HUDEP-2 (cell line): Measurements from ENCODE around the gene KRT77.
"Not testable (repeated sequence)": the region's sequence is repeated elsewhere in the genome, so short reads cannot be mapped to it uniquely, and the experiment has no call there.

Experiments
- DNase-seq, 76 experiments: peaks; one replicate each; lab custom pipeline; 2025; ENCODE audit not compliant: unreplicated experiment in 76 of 76; lab: John Stamatoyannopoulos, UW

KRT77 gene

GRCh38 chr12:52703424-52703823, at the start of gene KRT77:
Gene KRT77 (minus strand): TSS chr12:52703524. CDS start chr12:52703434, 90 bp downstream.
- DNase-seq: no peak

GRCh38 chr12:52752516-52752915, 49.2 kb upstream of the KRT77 start:
- no peak for DNase-seq

GRCh38 chr12:52751795-52752194, 48.5 kb upstream of the KRT77 start:
- DNase-seq: no peak

- DNase-seq: not testable (repeated sequence)
Observed at GRCh38 chr12:52750532-52750931, 47.2 kb upstream of the KRT77 start.

GRCh38 chr12:52749827-52750226, 46.5 kb upstream of the KRT77 start:
- DNase-seq: no peak

- no peak for DNase-seq
Observed at GRCh38 chr12:52748578-52748977, 45.3 kb upstream of the KRT77 start.

GRCh38 chr12:52745554-52745953, 42.2 kb upstream of the KRT77 start:
- no peak for DNase-seq

GRCh38 chr12:52744493-52745156, 41.3 kb upstream of the KRT77 start:
- DNase-seq: no peak

GRCh38 chr12:52742822-52743457, 39.6 kb upstream of the KRT77 start:
- peak in 1 of 76 experiments; percentile 5 for DNase-seq

GRCh38 chr12:52742196-52742580, 38.9 kb upstream of the KRT77 start:
- no peak for DNase-seq

- peak in 56 of 76 experiments; percentile 3 to 67 (median 34) for DNase-seq
Observed at GRCh38 chr12:52741375-52742195, 38.3 kb upstream of the KRT77 start.

- DNase-seq: peak in 7 of 76 experiments; percentile 10 to 32 (median 19)
Observed at GRCh38 chr12:52740584-52740983, 37.3 kb upstream of the KRT77 start.

- no peak for DNase-seq
Observed at GRCh38 chr12:52739963-52740362, 36.6 kb upstream of the KRT77 start.

GRCh38 chr12:52735816-52736632, 32.7 kb upstream of the KRT77 start:
- no peak for DNase-seq

- DNase-seq: no peak
Observed at GRCh38 chr12:52735106-52735505, 31.8 kb upstream of the KRT77 start.

GRCh38 chr12:52730793-52731192, 27.5 kb upstream of the KRT77 start:
- DNase-seq: no peak

GRCh38 chr12:52730383-52730782, 27.1 kb upstream of the KRT77 start:
- no peak for DNase-seq

GRCh38 chr12:52729147-52729546, 25.8 kb upstream of the KRT77 start:
- DNase-seq: no peak

- DNase-seq: no peak
Observed at GRCh38 chr12:52728374-52728773, 25.1 kb upstream of the KRT77 start.

GRCh38 chr12:52727037-52727436, 23.7 kb upstream of the KRT77 start:
- DNase-seq: no peak

GRCh38 chr12:52726451-52726850, 23.1 kb upstream of the KRT77 start:
- no peak for DNase-seq
